Mesothelial cell of epicardium (in vitro differentiated cells): ENCODE results near the gene TDRD3. TPM values are rescaled to one million over a fixed set of nuclear protein-coding genes. Genes with fewer than 3 reads are reported as not detected.

ENCODE experiments used
- DNase-seq, 2 experiments: peaks; one replicate each; pipeline ENCODE4 v3.0.0; 2021; ENCODE audit warnings: low spot score in 2 of 2; ENCODE audit not compliant: unreplicated experiment in 2 of 2
- H3K27ac Mint-ChIP-seq: 2 replicates; pipeline ENCODE4 v1.8.0; 2021; ENCODE audit warnings: mixed read lengths
- H3K27me3 Mint-ChIP-seq: 2 replicates; pipeline ENCODE4 v1.8.0; 2021; ENCODE audit warnings: low read depth, mixed read lengths
- H3K36me3 Mint-ChIP-seq: 2 replicates; pipeline ENCODE4 v1.8.0; 2021; ENCODE audit warnings: mixed read lengths
- H3K4me1 Mint-ChIP-seq: 2 replicates; pipeline ENCODE4 v1.8.0; 2021; ENCODE audit warnings: mixed read lengths
- H3K4me3 Mint-ChIP-seq: 2 replicates; pipeline ENCODE4 v1.8.0; 2021; ENCODE audit warnings: mild to moderate bottlenecking, moderate library complexity, mixed read lengths
- H3K9me3 Mint-ChIP-seq: 2 replicates; pipeline ENCODE4 v1.8.0; 2021; ENCODE audit warnings: mixed read lengths
- total RNA-seq: library from RNA; stranded (reverse); gene quantifications from 3 replicates; pipeline ENCODE4 v1.2.1, GENCODE V29; 2021
- TF ChIP-seq, protein P1 (sequence below): fragments of 200-600 bp; sonication (generic); IDR thresholded peaks from one replicate; pipeline ENCODE4 v1.5.0; 2021; ENCODE audit warnings: antibody characterized with exemption; ENCODE audit not compliant: unreplicated experiment

Gene TDRD3
- total RNA-seq, 1 donor from 2014 or later: 50.6 TPM

DNA sequence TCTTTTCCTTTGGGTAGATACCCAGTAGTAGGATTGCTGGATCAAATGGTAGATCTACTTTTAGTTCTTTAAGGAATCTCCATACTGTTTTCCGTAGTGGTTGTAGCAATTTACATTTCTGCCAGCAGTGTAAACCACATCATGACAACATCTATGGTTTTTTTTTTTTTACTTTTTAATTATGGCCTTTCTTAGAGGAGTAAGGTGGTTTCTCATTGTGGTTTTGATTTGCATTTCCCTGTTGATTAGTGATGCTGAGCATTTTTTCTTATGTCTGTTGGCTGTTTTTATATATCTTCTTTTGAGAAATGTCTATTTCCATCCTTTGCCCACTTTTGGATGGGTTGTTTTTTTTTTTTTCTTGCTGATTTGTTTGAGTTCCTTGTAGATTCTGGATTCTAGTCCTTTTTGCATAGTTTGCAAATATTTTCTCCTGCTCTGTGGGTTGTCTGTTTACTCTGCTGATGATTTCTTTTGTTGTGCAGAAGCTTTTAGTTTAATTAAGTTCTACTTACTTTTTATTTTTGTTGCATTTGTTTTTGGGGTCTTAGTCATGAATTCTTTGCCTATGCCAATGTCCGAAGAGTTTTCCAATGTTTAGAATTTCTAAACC lies 38.8 kb downstream of the TDRD3 start:
- Mint-ChIP-seq H3K27me3 (no peaks in the 10 kb centered on the region), H3K4me1 (peaks cover 2% of the 10 kb centered on the region), H3K36me3 (peaks cover 14% of the 10 kb centered on the region), H3K4me3 (no peak overlapping the region), H3K27ac (no peak overlapping the region), H3K9me3 (peaks cover 26% of the 10 kb centered on the region)
- no peak for DNase-seq
- TF ChIP-seq, protein P1, sequence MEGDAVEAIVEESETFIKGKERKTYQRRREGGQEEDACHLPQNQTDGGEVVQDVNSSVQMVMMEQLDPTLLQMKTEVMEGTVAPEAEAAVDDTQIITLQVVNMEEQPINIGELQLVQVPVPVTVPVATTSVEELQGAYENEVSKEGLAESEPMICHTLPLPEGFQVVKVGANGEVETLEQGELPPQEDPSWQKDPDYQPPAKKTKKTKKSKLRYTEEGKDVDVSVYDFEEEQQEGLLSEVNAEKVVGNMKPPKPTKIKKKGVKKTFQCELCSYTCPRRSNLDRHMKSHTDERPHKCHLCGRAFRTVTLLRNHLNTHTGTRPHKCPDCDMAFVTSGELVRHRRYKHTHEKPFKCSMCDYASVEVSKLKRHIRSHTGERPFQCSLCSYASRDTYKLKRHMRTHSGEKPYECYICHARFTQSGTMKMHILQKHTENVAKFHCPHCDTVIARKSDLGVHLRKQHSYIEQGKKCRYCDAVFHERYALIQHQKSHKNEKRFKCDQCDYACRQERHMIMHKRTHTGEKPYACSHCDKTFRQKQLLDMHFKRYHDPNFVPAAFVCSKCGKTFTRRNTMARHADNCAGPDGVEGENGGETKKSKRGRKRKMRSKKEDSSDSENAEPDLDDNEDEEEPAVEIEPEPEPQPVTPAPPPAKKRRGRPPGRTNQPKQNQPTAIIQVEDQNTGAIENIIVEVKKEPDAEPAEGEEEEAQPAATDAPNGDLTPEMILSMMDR: no peak

DNA sequence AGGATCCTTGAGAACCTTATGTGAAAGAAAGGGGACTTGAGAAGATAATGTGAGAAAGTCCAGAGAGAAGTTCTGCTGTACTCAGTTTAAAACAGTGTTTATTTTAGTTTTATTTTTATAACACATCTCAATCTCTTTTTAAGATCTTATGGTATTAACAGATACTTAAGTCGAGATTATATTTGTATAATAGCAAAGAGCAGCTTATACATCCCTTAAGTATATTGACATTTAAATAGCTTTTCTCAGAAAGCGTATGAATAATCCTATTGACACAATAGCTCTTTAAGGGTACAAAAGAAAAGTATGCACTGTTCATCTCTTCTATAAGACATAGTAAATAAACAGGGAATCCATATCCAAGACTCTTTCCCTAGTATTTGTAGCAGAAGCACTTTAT lies 42.2 kb downstream of the TDRD3 start:
- H3K4me3 Mint-ChIP-seq: no peak overlapping the region
- H3K27ac Mint-ChIP-seq: no peak overlapping the region
- peaks cover 26% of the 10 kb centered on the region for H3K9me3 Mint-ChIP-seq
- H3K36me3 Mint-ChIP-seq: peaks cover 14% of the 10 kb centered on the region
- TF ChIP-seq, protein P1: no peak
- no peaks in the 10 kb centered on the region for H3K27me3 Mint-ChIP-seq
- no peak for DNase-seq
- H3K4me1 Mint-ChIP-seq: no peaks in the 10 kb centered on the region

DNA sequence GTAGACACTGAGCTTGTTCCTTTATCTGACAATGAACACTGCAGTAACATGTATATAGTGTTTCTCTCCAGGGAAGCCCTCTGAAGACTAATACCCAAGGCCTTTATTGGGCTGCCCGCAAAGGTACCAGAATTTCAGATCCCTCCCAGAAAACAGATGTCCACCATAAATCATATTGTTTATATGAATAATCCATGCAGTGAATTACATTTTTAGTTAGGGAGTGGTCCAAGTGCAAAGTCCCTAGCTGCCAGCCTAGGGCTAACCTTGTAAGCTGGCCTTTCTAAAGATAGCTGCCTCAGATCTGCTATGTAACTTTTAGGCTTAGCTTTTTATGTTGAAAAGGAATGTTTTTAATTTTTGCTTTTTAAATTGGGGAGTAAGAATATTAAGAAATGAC lies 44.7 kb downstream of the TDRD3 start:
- TF ChIP-seq, protein P1: no peak
- Mint-ChIP-seq H3K36me3 (no peaks in the 10 kb centered on the region), H3K27ac (no peak overlapping the region), H3K9me3 (peaks cover 11% of the 10 kb centered on the region), H3K4me3 (no peak overlapping the region), H3K4me1 (peaks cover 4% of the 10 kb centered on the region), H3K27me3 (no peaks in the 10 kb centered on the region)
- no peak for DNase-seq

DNA sequence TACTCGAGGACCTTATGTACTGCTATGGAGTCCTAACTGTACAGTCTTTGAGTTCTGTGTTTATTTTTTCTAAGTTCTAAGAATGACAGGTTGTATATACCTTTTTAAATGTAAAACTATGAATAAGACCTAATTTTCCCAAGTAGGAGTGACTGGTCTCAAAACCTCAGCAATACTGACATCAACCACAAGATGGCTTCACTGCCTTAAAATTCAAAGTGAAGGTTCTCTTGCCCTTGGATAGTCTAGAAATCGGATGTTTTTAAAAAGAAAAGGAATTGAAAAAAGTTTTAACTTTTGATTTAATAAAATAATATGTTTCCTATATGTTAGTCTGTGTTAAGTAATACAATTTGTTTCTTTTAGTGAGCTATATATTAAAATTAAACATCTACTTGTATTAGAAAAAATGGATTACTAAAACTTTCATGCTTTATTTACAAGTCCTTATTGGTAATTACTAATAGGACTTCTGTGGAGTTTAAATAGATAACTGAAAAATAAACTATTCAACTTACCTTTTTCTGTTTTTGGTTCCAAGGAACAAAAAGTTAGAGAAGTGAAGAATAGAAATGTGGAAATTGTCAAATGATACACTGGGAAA lies 52.0 kb downstream of the TDRD3 start:
- no peak for DNase-seq
- Mint-ChIP-seq H3K27ac (no peak overlapping the region), H3K36me3 (peaks cover 7% of the 10 kb centered on the region), H3K9me3 (no peaks in the 10 kb centered on the region), H3K4me3 (no peak overlapping the region), H3K27me3 (no peaks in the 10 kb centered on the region), H3K4me1 (peaks cover 7% of the 10 kb centered on the region)
- TF ChIP-seq, protein P1: peak; percentile 89

DNA sequence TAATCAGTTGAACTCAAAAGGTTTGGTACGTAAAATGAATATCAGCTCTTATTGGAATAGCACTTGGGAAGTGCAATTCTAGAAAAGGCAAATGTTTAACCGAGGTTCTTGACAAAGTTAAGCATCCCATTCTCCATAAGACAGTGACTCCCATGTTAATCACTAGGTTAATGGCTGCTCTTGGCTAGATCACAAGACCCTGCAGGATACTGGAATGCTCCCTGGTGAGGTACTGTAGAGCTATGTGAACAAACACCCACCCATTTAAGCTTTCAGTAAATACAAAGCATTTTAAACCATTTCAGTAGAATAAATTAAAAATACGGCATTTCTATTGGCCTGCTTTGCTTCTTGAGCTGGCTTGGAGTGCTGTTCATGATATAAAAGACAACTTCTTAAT lies 56.5 kb downstream of the TDRD3 start:
- Mint-ChIP-seq H3K4me3 (no peak overlapping the region), H3K36me3 (peaks cover 18% of the 10 kb centered on the region), H3K27me3 (no peaks in the 10 kb centered on the region), H3K9me3 (peaks cover 3% of the 10 kb centered on the region), H3K27ac (no peak overlapping the region), H3K4me1 (no peaks in the 10 kb centered on the region)
- TF ChIP-seq, protein P1: no peak
- DNase-seq: no peak
